ENCODE measurements around the gene MED4.

The MED4 gene

GRCh38 chr13:48028066-48028465 is 66.8 kb downstream of the MED4 start:
- no peak for DNase-seq
